Measurements from ENCODE around the gene KCNK7.
A peak's percentile ranks its signal among the peaks of the same experiment; 100 is the strongest.

Gene KCNK7

DNA sequence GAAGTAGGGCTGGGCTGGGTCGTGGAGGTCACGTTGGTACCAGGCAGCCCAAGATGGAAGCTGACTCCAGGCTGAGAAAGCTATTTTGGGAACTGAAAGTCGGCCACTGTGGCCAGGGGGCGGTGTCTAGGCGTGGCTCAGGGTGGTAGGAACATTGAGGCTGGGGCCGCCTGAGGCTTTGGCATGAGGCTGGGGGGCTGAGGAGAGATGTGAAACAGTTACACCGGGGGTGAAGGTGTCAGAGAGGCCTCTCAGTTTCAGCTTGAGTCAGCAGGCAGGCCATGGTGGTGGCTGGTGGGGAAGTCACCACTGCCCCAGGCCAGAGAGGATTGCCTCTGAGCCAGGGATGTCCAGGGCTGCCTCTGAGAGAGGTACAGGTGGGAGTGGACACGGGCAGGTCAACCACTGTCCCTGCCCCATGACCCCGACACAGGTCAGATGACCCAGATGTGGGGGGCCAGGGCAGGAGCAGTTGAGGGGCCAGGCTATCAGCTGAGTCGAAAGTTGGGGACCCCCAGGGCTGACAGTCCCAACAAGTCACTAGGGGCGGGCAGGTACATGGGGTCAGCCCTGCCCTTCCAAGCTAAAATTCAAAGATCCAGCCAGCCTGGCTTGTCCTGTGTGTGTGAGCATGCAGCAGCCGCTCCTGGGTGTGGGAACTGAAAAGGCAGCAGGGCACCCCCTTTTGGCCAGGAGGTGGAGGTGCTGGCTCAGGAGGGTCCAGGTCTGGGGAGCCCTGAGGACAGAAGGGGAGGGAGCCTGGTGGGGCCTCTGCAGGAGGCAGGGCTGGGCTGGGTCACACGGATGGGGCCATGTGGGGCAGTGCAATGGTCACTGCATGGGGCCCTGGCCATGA lies 7.2 kb downstream of the KCNK7 start:
- ATAC-seq, result peak; percentile 86
- TF ChIP-seq TOX (CRISPR knock-in tag; IDR thresholded peaks at IDR 0.05; ENCODE audit: borderline replicate concordance) (no peak), SNAI2 (CRISPR knock-in tag; IDR thresholded peaks at IDR 0.05) (no peak), ISL1 (CRISPR knock-in tag; IDR thresholded peaks at IDR 0.05) (no peak)
- TF ChIP-seq, protein P1, sequence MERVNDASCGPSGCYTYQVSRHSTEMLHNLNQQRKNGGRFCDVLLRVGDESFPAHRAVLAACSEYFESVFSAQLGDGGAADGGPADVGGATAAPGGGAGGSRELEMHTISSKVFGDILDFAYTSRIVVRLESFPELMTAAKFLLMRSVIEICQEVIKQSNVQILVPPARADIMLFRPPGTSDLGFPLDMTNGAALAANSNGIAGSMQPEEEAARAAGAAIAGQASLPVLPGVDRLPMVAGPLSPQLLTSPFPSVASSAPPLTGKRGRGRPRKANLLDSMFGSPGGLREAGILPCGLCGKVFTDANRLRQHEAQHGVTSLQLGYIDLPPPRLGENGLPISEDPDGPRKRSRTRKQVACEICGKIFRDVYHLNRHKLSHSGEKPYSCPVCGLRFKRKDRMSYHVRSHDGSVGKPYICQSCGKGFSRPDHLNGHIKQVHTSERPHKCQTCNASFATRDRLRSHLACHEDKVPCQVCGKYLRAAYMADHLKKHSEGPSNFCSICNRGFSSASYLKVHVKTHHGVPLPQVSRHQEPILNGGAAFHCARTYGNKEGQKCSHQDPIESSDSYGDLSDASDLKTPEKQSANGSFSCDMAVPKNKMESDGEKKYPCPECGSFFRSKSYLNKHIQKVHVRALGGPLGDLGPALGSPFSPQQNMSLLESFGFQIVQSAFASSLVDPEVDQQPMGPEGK (CRISPR knock-in tag; IDR thresholded peaks at IDR 0.05; ENCODE audit: borderline replicate concordance), result no peak

DNA sequence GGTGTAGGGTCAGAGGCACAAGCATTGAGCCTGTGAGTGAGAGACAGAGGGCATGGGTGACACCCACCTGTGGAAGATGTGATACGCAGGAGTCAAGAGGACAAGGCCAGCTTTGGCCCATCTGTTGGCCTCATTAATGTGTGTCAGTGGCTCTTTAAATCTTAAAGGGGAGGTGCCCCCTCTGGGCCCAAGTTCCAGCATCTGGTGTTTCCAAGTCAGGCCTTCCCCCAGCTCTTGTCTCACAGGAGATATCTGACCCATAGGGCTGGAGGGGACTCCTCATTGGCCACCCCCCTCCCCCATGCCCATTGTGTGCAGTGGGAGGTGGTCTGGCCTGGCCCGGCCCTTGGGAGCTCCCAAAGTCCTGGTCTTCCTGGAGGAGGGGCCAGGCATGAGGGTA lies 8.9 kb downstream of the KCNK7 start:
- peak; percentile 6; the same call in 1 of the 3 replicates for ATAC-seq
- TF ChIP-seq ZC3H10 (CRISPR knock-in tag; IDR thresholded peaks at IDR 0.05), result no peak
- no peak for TF ChIP-seq PPARA (CRISPR knock-in tag; IDR thresholded peaks at IDR 0.05; ENCODE audit: borderline replicate concordance)
- no peak for TF ChIP-seq RARB (CRISPR knock-in tag; IDR thresholded peaks at IDR 0.05)
- no peak for TF ChIP-seq GLIS3 (CRISPR knock-in tag; IDR thresholded peaks at IDR 0.05)
- TF ChIP-seq SNAI2 (CRISPR knock-in tag; IDR thresholded peaks at IDR 0.05), result no peak
- TF ChIP-seq ARNTL (CRISPR knock-in tag; IDR thresholded peaks at IDR 0.05; ENCODE audit: borderline replicate concordance, low read depth), result no peak
- no peak for TF ChIP-seq BACH2 (CRISPR knock-in tag; IDR thresholded peaks at IDR 0.05; ENCODE audit: borderline replicate concordance)
- no peak for TF ChIP-seq ZFP30 (CRISPR knock-in tag; IDR thresholded peaks at IDR 0.05)
- TF ChIP-seq, protein P2, sequence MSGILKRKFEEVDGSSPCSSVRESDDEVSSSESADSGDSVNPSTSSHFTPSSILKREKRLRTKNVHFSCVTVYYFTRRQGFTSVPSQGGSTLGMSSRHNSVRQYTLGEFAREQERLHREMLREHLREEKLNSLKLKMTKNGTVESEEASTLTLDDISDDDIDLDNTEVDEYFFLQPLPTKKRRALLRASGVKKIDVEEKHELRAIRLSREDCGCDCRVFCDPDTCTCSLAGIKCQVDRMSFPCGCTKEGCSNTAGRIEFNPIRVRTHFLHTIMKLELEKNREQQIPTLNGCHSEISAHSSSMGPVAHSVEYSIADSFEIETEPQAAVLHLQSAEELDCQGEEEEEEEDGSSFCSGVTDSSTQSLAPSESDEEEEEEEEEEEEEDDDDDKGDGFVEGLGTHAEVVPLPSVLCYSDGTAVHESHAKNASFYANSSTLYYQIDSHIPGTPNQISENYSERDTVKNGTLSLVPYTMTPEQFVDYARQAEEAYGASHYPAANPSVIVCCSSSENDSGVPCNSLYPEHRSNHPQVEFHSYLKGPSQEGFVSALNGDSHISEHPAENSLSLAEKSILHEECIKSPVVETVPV (CRISPR knock-in tag; IDR thresholded peaks at IDR 0.05), result no peak
- TF ChIP-seq, protein P1 (CRISPR knock-in tag; IDR thresholded peaks at IDR 0.05; ENCODE audit: borderline replicate concordance), result no peak
- TF ChIP-seq ZFP3 (CRISPR knock-in tag; IDR thresholded peaks at IDR 0.05), result no peak
- TF ChIP-seq, protein P3, sequence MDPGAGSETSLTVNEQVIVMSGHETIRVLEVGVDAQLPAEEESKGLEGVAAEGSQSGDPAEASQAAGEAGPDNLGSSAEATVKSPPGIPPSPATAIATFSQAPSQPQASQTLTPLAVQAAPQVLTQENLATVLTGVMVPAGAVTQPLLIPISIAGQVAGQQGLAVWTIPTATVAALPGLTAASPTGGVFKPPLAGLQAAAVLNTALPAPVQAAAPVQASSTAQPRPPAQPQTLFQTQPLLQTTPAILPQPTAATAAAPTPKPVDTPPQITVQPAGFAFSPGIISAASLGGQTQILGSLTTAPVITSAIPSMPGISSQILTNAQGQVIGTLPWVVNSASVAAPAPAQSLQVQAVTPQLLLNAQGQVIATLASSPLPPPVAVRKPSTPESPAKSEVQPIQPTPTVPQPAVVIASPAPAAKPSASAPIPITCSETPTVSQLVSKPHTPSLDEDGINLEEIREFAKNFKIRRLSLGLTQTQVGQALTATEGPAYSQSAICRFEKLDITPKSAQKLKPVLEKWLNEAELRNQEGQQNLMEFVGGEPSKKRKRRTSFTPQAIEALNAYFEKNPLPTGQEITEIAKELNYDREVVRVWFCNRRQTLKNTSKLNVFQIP (CRISPR knock-in tag; IDR thresholded peaks at IDR 0.05; ENCODE audit: borderline replicate concordance, low read depth), result no peak
- no peak for TF ChIP-seq TCF4 (CRISPR knock-in tag; IDR thresholded peaks at IDR 0.05; ENCODE audit: borderline replicate concordance)

DNA sequence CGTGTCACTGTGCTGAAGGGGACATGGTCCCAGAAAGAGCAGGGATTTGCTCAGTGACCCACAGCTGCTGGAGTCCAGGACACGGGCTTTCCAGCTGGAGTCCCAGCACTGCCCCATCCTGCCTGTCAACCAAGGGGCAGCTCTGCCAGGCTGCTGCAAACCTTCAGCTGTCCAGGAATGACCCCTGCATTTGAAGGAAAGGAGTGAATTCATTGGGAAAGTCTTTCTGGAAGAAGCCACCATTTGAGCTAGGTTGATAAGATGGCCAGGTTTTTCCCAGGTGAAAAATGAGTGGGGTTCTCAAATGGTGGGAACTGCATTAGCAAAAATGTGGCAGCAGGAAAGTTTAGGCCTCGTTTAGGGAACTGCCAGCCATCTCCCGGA lies 9.4 kb downstream of the KCNK7 start:
- ATAC-seq, result no peak
- no peak for TF ChIP-seq BACH2 (CRISPR knock-in tag; IDR thresholded peaks at IDR 0.05; ENCODE audit: borderline replicate concordance)
- TF ChIP-seq, protein P3 (CRISPR knock-in tag; IDR thresholded peaks at IDR 0.05; ENCODE audit: borderline replicate concordance, low read depth), result no peak
- no peak for TF ChIP-seq PPARA (CRISPR knock-in tag; IDR thresholded peaks at IDR 0.05; ENCODE audit: borderline replicate concordance)
- no peak for TF ChIP-seq ZFP30 (CRISPR knock-in tag; IDR thresholded peaks at IDR 0.05)
- TF ChIP-seq ISL1 (CRISPR knock-in tag; IDR thresholded peaks at IDR 0.05), result no peak
- TF ChIP-seq ZNF70 (CRISPR knock-in tag; IDR thresholded peaks at IDR 0.05), result no peak
- no peak for TF ChIP-seq ZNF8 (CRISPR knock-in tag; IDR thresholded peaks at IDR 0.05)
- TF ChIP-seq ZC3H10 (CRISPR knock-in tag; IDR thresholded peaks at IDR 0.05), result no peak
- no peak for TF ChIP-seq ESRRG (CRISPR knock-in tag; IDR thresholded peaks at IDR 0.05)
- no peak for TF ChIP-seq SNAI2 (CRISPR knock-in tag; IDR thresholded peaks at IDR 0.05)
- TF ChIP-seq GLIS3 (CRISPR knock-in tag; IDR thresholded peaks at IDR 0.05), result no peak

Data from SK-N-SH treated with all-trans-retinoic acid at 6 μM for 48 hours (cell line).